ENCODE measurements around the gene ZKSCAN4. TPM values are rescaled to one million over a fixed set of nuclear protein-coding genes. Genes with fewer than 3 reads are reported as not detected.
A peak's percentile ranks its signal among the peaks of the same experiment; 100 is the strongest.

ZKSCAN4 gene
- total and polyA plus RNA-seq, 10 of the 15 experiments (the other 5 are each of a cell fraction or from before 2014, with no cell fraction given) = 3.0 to 6.5 (median 5.0) TPM

DNA sequence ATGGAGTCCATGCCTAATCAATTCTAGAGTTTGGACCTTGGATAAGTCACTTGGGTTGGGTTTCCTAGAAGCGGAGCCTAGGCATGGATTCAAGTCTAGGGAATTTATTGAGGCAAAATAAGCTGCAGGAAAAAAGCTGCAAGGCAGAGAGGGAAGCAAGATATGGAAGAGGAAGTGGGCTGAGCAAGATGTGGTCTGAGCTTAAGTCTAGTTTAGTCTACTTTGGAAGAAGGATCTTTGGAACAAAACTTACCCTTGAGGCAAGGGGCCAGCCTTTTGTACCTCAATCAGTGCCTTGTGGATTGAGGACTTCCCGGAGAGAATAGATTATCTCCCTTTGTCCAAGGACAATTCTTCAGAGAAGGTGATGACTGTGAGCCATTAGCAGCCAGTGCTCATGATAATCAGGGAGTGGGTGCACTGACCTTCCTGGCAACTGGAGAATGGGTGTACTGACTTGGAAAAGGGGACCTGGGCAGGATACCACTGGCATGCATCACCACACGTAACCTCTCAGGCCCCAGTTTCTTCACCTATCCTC is 16.1 kb downstream of the ZKSCAN4 start:
- TF ChIP-seq, protein P1, sequence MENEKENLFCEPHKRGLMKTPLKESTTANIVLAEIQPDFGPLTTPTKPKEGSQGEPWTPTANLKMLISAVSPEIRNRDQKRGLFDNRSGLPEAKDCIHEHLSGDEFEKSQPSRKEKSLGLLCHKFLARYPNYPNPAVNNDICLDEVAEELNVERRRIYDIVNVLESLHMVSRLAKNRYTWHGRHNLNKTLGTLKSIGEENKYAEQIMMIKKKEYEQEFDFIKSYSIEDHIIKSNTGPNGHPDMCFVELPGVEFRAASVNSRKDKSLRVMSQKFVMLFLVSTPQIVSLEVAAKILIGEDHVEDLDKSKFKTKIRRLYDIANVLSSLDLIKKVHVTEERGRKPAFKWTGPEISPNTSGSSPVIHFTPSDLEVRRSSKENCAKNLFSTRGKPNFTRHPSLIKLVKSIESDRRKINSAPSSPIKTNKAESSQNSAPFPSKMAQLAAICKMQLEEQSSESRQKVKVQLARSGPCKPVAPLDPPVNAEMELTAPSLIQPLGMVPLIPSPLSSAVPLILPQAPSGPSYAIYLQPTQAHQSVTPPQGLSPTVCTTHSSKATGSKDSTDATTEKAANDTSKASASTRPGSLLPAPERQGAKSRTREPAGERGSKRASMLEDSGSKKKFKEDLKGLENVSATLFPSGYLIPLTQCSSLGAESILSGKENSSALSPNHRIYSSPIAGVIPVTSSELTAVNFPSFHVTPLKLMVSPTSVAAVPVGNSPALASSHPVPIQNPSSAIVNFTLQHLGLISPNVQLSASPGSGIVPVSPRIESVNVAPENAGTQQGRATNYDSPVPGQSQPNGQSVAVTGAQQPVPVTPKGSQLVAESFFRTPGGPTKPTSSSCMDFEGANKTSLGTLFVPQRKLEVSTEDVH (IDR thresholded peaks at IDR 0.05; ENCODE audit: low read depth, partially characterized antibody) = no peak
- TF ChIP-seq, protein P2, sequence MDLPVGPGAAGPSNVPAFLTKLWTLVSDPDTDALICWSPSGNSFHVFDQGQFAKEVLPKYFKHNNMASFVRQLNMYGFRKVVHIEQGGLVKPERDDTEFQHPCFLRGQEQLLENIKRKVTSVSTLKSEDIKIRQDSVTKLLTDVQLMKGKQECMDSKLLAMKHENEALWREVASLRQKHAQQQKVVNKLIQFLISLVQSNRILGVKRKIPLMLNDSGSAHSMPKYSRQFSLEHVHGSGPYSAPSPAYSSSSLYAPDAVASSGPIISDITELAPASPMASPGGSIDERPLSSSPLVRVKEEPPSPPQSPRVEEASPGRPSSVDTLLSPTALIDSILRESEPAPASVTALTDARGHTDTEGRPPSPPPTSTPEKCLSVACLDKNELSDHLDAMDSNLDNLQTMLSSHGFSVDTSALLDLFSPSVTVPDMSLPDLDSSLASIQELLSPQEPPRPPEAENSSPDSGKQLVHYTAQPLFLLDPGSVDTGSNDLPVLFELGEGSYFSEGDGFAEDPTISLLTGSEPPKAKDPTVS (IDR thresholded peaks at IDR 0.05; ENCODE audit: low read depth, low read length) = no peak
- TF ChIP-seq, protein P3, sequence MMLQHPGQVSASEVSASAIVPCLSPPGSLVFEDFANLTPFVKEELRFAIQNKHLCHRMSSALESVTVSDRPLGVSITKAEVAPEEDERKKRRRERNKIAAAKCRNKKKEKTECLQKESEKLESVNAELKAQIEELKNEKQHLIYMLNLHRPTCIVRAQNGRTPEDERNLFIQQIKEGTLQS (IDR thresholded peaks at IDR 0.05; ENCODE audit: borderline replicate concordance, extremely low read depth, low read depth, low read length) = no peak
- TF ChIP-seq, protein P4, sequence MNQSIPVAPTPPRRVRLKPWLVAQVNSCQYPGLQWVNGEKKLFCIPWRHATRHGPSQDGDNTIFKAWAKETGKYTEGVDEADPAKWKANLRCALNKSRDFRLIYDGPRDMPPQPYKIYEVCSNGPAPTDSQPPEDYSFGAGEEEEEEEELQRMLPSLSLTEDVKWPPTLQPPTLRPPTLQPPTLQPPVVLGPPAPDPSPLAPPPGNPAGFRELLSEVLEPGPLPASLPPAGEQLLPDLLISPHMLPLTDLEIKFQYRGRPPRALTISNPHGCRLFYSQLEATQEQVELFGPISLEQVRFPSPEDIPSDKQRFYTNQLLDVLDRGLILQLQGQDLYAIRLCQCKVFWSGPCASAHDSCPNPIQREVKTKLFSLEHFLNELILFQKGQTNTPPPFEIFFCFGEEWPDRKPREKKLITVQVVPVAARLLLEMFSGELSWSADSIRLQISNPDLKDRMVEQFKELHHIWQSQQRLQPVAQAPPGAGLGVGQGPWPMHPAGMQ (IDR thresholded peaks at IDR 0.05; ENCODE audit: borderline replicate concordance) = no peak
- TF ChIP-seq NR2F1 (conservative IDR thresholded peaks at IDR 0.05) (no peak), SPI1 (IDR thresholded peaks at IDR 0.05; ENCODE audit: borderline replicate concordance, insufficient read depth, low read depth, low read length) (peak; percentile 40; the same call in 1 of the 2 replicates)
- TF ChIP-seq, protein P5, sequence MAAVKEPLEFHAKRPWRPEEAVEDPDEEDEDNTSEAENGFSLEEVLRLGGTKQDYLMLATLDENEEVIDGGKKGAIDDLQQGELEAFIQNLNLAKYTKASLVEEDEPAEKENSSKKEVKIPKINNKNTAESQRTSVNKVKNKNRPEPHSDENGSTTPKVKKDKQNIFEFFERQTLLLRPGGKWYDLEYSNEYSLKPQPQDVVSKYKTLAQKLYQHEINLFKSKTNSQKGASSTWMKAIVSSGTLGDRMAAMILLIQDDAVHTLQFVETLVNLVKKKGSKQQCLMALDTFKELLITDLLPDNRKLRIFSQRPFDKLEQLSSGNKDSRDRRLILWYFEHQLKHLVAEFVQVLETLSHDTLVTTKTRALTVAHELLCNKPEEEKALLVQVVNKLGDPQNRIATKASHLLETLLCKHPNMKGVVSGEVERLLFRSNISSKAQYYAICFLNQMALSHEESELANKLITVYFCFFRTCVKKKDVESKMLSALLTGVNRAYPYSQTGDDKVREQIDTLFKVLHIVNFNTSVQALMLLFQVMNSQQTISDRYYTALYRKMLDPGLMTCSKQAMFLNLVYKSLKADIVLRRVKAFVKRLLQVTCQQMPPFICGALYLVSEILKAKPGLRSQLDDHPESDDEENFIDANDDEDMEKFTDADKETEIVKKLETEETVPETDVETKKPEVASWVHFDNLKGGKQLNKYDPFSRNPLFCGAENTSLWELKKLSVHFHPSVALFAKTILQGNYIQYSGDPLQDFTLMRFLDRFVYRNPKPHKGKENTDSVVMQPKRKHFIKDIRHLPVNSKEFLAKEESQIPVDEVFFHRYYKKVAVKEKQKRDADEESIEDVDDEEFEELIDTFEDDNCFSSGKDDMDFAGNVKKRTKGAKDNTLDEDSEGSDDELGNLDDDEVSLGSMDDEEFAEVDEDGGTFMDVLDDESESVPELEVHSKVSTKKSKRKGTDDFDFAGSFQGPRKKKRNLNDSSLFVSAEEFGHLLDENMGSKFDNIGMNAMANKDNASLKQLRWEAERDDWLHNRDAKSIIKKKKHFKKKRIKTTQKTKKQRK (IDR thresholded peaks at IDR 0.05; ENCODE audit: low read depth, low read length) = no peak
- CTCF ChIA-PET = no interaction called here
- RAD21 ChIA-PET (ENCODE audit: unreplicated experiment) = no interaction called here
- Histone ChIP-seq H3K9me3 (replicated peaks; ENCODE audit: control insufficient read depth, insufficient read depth, low read length) (no peaks in the 10 kb centered on the region; the same call in 1 of the 3 replicates), H3K4me3 (no peak overlapping the region), H3K36me3 (ENCODE audit: control insufficient read depth in 2 of 2, insufficient read depth in 2 of 2, low read length in 1 of 2) (peaks cover 3 to 11% of the 10 kb centered on the region in 2 experiments; a peak in 3 of 4 replicates), H3K9ac (ENCODE audit: control insufficient read depth, insufficient read depth, low read length) (no peak overlapping the region), H3K4me1 (ENCODE audit: control insufficient read depth, insufficient read depth, low read length) (no peaks in the 10 kb centered on the region), H3K27me3 (replicated peaks in 1 of 2; ENCODE audit: control insufficient read depth in 2 of 2, insufficient read depth in 2 of 2, low read length in 1 of 2) (no peaks in the 10 kb centered on the region), H3K27ac (ENCODE audit: control insufficient read depth, insufficient read depth) (no peak overlapping the region), H4K20me1 (ENCODE audit: control insufficient read depth, insufficient read depth) (no peaks in the 10 kb centered on the region), H2AFZ (ENCODE audit: control insufficient read depth, low read depth, low read length) (no peak overlapping the region), H3K79me2 (ENCODE audit: control insufficient read depth, insufficient read depth, low read length) (no peaks in the 10 kb centered on the region), H3K4me2 (ENCODE audit: control insufficient read depth, insufficient read depth) (no peak overlapping the region)
- 100% methylated on average over 3 of the region's 3 CpGs for WGBS (ENCODE audit: insufficient coverage, insufficient replicate concordance, low lambda C conversion rate, missing lambda C conversion rate)
- SMC1A ChIA-PET (ENCODE audit: uncharacterized antibody, unreplicated experiment) = no interaction called here
- FAIRE-seq (no peak), ATAC-seq (no peak), DNase-seq (ENCODE audit: low read depth, low spot score) (no peak)
- intact Hi-C loops (cut with micrococcal nuclease; ENCODE audit: unreplicated experiment) (no loop called here), in situ Hi-C loops (cut with MboI) (no loop called here)
- POLR2A ChIA-PET = no interaction called here
- no TSS peak for BruUV-seq (replicated peaks)

Data from GM12878 (cell line).